ENCODE measurements around the gene CBX4. TPM values are rescaled to one million over a fixed set of nuclear protein-coding genes. Genes with fewer than 3 reads are reported as not detected.

The CBX4 gene
- total and polyA plus RNA-seq, 2 experiments from 2014 or later: 1.2 to 18.9 TPM

DNA sequence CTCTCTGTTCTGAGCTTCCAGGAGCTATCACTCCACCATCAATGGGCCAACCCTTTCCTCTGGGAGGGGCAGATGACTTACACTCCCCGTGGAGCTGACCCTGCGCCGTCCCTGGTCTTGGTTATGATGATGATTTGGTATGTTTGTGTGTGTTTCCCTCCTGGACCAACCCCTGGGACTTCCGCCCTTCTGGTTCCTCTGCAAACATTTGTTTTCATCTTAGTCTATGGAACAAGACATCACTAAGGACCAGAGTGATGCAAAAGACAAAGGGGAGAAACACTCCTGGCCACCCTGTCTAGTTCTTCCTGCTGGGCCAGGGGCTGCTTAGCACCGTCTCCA, 13.7 kb downstream of the CBX4 start:
- Histone ChIP-seq H3K4me2 (ENCODE audit: unreplicated experiment) (no peak overlapping the region), H3K79me2 (ENCODE audit: insufficient read depth) (no peaks in the 10 kb centered on the region), H3F3A (ENCODE audit: insufficient read depth) (peaks cover 4% of the 10 kb centered on the region; the same call in 1 of the 2 replicates), H4K20me1 (ENCODE audit: insufficient read depth) (no peaks in the 10 kb centered on the region), H3K9ac (no peak overlapping the region), H3K4me1 (ENCODE audit: insufficient read depth) (no peaks in the 10 kb centered on the region), H3K27ac (no peak overlapping the region), H2AFZ (no peak overlapping the region), H3K9me3 (ENCODE audit: low read depth) (no peaks in the 10 kb centered on the region), H3K27me3 (replicated peaks; ENCODE audit: insufficient read depth) (no peaks in the 10 kb centered on the region), H3K9me2 (ENCODE audit: insufficient read depth) (no peaks in the 10 kb centered on the region), H3K36me3 (ENCODE audit: low read depth) (no peaks in the 10 kb centered on the region), H3K4me3 (no peak overlapping the region)
- WGBS, 2 experiments (ENCODE audit: low coverage in 1 of 2, low lambda C conversion rate in 2 of 2, missing lambda C conversion rate in 2 of 2): 79 to 82% methylated on average over 5 of the region's 5 CpGs
- DNase-seq: no peak
- TF ChIP-seq EZH2 (IDR thresholded peaks at IDR 0.05; ENCODE audit: insufficient read depth, poor library complexity, severe bottlenecking) (no peak), EZH2phosphoT487 (IDR thresholded peaks at IDR 0.05; ENCODE audit: insufficient read depth, low read depth) (no peak)
- in situ Hi-C loops (cut with MboI): no loop called here

GRCh38 chr17:79824893-79825579, 14.2 kb downstream of the CBX4 start:
- Histone ChIP-seq H3K9ac (no peak overlapping the region), H3K4me3 (no peak overlapping the region), H3K36me3 (ENCODE audit: low read depth) (no peaks in the 10 kb centered on the region), H3K4me1 (ENCODE audit: insufficient read depth) (no peaks in the 10 kb centered on the region), H3K9me2 (ENCODE audit: insufficient read depth) (no peaks in the 10 kb centered on the region), H4K20me1 (ENCODE audit: insufficient read depth) (no peaks in the 10 kb centered on the region), H3K27ac (no peak overlapping the region), H3K27me3 (replicated peaks; ENCODE audit: insufficient read depth) (no peaks in the 10 kb centered on the region; the same call in 1 of the 2 replicates), H2AFZ (no peak overlapping the region), H3F3A (ENCODE audit: insufficient read depth) (peaks cover 2% of the 10 kb centered on the region; the same call in 1 of the 2 replicates), H3K79me2 (ENCODE audit: insufficient read depth) (no peaks in the 10 kb centered on the region), H3K9me3 (ENCODE audit: low read depth) (no peaks in the 10 kb centered on the region), H3K4me2 (ENCODE audit: unreplicated experiment) (no peak overlapping the region)
- TF ChIP-seq EZH2phosphoT487 (IDR thresholded peaks at IDR 0.05; ENCODE audit: insufficient read depth, low read depth) (no peak), EZH2 (IDR thresholded peaks at IDR 0.05; ENCODE audit: insufficient read depth, poor library complexity, severe bottlenecking) (no peak)
- WGBS, 2 experiments (ENCODE audit: low coverage in 1 of 2, low lambda C conversion rate in 2 of 2, missing lambda C conversion rate in 2 of 2): 62 to 64% methylated on average over 6 of the region's 6 CpGs
- DNase-seq: no peak
- in situ Hi-C loops (cut with MboI): no loop called here

- no peak overlapping the region for H3K4me2 ChIP-seq (ENCODE audit: unreplicated experiment)
- no peaks in the 10 kb centered on the region; the same call in 1 of the 2 replicates for H3K27me3 ChIP-seq (replicated peaks; ENCODE audit: insufficient read depth)
- H3F3A ChIP-seq (ENCODE audit: insufficient read depth): no peaks in the 10 kb centered on the region
- H3K79me2 ChIP-seq (ENCODE audit: insufficient read depth): no peaks in the 10 kb centered on the region
- WGBS, 2 experiments (ENCODE audit: low coverage in 1 of 2, low lambda C conversion rate in 2 of 2, missing lambda C conversion rate in 2 of 2): 86 to 90% methylated on average over 10 to 17 of the region's 17 CpGs
- no peaks in the 10 kb centered on the region for H4K20me1 ChIP-seq (ENCODE audit: insufficient read depth)
- no peaks in the 10 kb centered on the region for H3K36me3 ChIP-seq (ENCODE audit: low read depth)
- H3K4me1 ChIP-seq (ENCODE audit: insufficient read depth): no peaks in the 10 kb centered on the region
- H3K9me3 ChIP-seq (ENCODE audit: low read depth): no peaks in the 10 kb centered on the region
- no peak overlapping the region for H3K4me3 ChIP-seq
- TF ChIP-seq EZH2phosphoT487 (IDR thresholded peaks at IDR 0.05; ENCODE audit: insufficient read depth, low read depth) (no peak), EZH2 (IDR thresholded peaks at IDR 0.05; ENCODE audit: insufficient read depth, poor library complexity, severe bottlenecking) (no peak)
- H3K27ac ChIP-seq: no peak overlapping the region
- H2AFZ ChIP-seq: no peak overlapping the region
- H3K9ac ChIP-seq: no peak overlapping the region
- in situ Hi-C loops (cut with MboI): no loop called here
- no peaks in the 10 kb centered on the region for H3K9me2 ChIP-seq (ENCODE audit: insufficient read depth)
- no peak for DNase-seq
These were observed 15.0 kb downstream of the CBX4 start for GRCh38 chr17:79824234-79824633.

DNA sequence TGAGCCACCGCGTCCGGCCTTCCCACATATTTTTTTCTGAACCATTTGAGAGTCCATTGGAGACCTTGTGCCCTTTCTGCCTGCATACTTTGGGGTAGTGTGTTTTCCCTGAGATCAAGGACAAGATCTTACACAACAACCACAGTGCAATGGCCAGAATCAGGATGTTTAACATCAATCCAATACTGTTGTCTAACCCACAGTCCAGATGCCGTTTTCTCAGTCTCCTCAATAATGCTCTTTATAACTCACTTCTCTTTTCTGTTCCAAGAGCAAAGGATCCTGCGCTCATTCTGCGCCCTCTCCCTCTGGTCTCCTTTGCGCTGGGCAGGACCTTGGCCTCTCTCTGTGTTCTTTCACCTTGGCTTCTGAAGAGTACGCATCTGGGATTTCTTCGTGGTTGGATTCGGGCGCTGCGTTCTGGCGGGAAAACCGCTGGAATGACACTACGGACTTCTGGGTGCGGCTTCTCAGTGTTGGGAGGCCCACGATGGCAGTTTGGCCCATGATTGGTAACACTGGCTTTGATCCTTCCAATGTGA, 16.6 kb downstream of the CBX4 start:
- in situ Hi-C loops (cut with MboI): no loop called here
- no peaks in the 10 kb centered on the region for H3K9me3 ChIP-seq (ENCODE audit: low read depth)

More for the DNA sequence above, 16.6 kb downstream of the CBX4 start:
- Histone ChIP-seq H3K79me2 (ENCODE audit: insufficient read depth) (no peaks in the 10 kb centered on the region), H3F3A (ENCODE audit: insufficient read depth) (no peaks in the 10 kb centered on the region), H3K9ac (no peak overlapping the region), H3K9me2 (ENCODE audit: insufficient read depth) (no peaks in the 10 kb centered on the region), H3K27me3 (replicated peaks; ENCODE audit: insufficient read depth) (peaks cover 13% of the 10 kb centered on the region; the same call in 1 of the 2 replicates), H4K20me1 (ENCODE audit: insufficient read depth) (no peaks in the 10 kb centered on the region), H3K4me3 (no peak overlapping the region), H3K4me1 (ENCODE audit: insufficient read depth) (no peaks in the 10 kb centered on the region), H3K4me2 (ENCODE audit: unreplicated experiment) (no peak overlapping the region), H3K36me3 (ENCODE audit: low read depth) (no peaks in the 10 kb centered on the region), H2AFZ (no peak overlapping the region), H3K27ac (no peak overlapping the region)
- TF ChIP-seq EZH2 (IDR thresholded peaks at IDR 0.05; ENCODE audit: insufficient read depth, poor library complexity, severe bottlenecking) (no peak), EZH2phosphoT487 (IDR thresholded peaks at IDR 0.05; ENCODE audit: insufficient read depth, low read depth) (no peak)
- WGBS, 2 experiments (ENCODE audit: low coverage in 1 of 2, low lambda C conversion rate in 2 of 2, missing lambda C conversion rate in 2 of 2): 90 to 91% methylated on average over 17 of the region's 17 CpGs
- no peak for DNase-seq

Data from GM23248 (cell line).